ENCODE data around the gene RPS26.

DNA sequence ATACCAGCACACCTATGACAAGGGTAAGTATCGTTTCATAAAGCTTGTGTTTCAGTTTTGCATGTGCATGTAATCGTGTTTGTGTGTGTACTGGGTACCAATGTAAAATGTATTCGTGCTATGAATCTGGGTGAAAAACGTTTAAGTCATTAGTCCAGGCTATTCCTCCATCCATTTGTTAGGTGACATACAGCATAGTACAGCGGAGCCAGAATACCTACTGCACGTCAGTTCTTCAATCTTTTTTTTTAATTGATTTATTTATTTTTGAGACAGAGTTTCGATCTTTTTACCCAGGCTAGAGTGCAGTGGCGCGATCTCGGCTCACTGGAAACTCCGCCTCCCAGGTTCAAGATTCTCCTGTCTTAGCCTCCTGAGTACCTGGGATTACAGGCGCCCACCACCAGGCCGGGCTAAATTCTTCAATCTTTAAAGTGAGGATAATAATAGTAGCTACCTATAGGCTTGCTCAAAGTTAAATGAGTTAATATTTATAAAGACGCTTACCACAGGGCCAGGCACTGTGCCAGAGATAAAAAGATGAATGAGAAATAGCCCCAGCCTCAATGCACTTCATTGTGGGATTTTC lies 661 bp upstream of the RPS26 start:
- TF ChIP-seq, protein P1, sequence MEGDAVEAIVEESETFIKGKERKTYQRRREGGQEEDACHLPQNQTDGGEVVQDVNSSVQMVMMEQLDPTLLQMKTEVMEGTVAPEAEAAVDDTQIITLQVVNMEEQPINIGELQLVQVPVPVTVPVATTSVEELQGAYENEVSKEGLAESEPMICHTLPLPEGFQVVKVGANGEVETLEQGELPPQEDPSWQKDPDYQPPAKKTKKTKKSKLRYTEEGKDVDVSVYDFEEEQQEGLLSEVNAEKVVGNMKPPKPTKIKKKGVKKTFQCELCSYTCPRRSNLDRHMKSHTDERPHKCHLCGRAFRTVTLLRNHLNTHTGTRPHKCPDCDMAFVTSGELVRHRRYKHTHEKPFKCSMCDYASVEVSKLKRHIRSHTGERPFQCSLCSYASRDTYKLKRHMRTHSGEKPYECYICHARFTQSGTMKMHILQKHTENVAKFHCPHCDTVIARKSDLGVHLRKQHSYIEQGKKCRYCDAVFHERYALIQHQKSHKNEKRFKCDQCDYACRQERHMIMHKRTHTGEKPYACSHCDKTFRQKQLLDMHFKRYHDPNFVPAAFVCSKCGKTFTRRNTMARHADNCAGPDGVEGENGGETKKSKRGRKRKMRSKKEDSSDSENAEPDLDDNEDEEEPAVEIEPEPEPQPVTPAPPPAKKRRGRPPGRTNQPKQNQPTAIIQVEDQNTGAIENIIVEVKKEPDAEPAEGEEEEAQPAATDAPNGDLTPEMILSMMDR (IDR thresholded peaks at IDR 0.05; ENCODE audit: low read length): no peak
- no peak for TF ChIP-seq EZH2 (optimal IDR thresholded peaks at IDR 0.05; ENCODE audit: low read depth, low read length)

All from MM.1S (cell line).